OCI-LY1 (cell line): Measurements from ENCODE around the gene RHCE.
A peak's percentile ranks its signal among the peaks of the same experiment; 100 is the strongest.
"Not testable (repeated sequence)": the region's sequence is repeated elsewhere in the genome, so short reads cannot be mapped to it uniquely, and the experiment has no call there.

Experiments
- H2AFZ ChIP-seq: fragments of 200-600 bp; sonication (generic), shearing (Covaris generic); 2 replicates; pipeline ENCODE4 v1.6.0; 2014; ENCODE audit warnings: antibody characterized with exemption, mild to moderate bottlenecking, low read length
- H3F3A ChIP-seq: fragments of 200-600 bp; sonication (generic), shearing (Covaris generic); 2 replicates; pipeline ENCODE4 v1.6.0; 2014; ENCODE audit warnings: mild to moderate bottlenecking, antibody characterized with exemption, low read length, moderate library complexity; ENCODE audit not compliant: insufficient read depth
- H3K27ac ChIP-seq: fragments of 200-600 bp; sonication (generic); 2 replicates; pipeline ENCODE4 v1.5.1; 2014; ENCODE audit warnings: low read length, mixed run types, mild to moderate bottlenecking, low read depth; ENCODE audit not compliant: poor library complexity, severe bottlenecking
- H3K27me3 ChIP-seq: fragments of 200-600 bp; sonication (generic); 2 replicates; pipeline ENCODE4 v1.6.0; 2014; ENCODE audit warnings: antibody characterized with exemption, mild to moderate bottlenecking, low read length, moderate library complexity; ENCODE audit not compliant: insufficient read depth
- H3K36me3 ChIP-seq: fragments of 200-600 bp; sonication (generic); 2 replicates; pipeline ENCODE4 v1.6.1; 2014; ENCODE audit warnings: mild to moderate bottlenecking, antibody characterized with exemption, low read length, moderate library complexity, mixed read lengths; ENCODE audit not compliant: insufficient read depth
- H3K4me1 ChIP-seq: fragments of 200-600 bp; sonication (generic); 2 replicates; pipeline ENCODE4 v1.5.1; 2014; ENCODE audit warnings: mild to moderate bottlenecking, low read length, moderate library complexity; ENCODE audit not compliant: insufficient read depth, severe bottlenecking
- H3K4me2 ChIP-seq: fragments of 200-600 bp; sonication (generic), shearing (Covaris generic); 2 replicates; pipeline ENCODE4 v1.6.1; 2014; ENCODE audit warnings: low read length
- H3K4me3 ChIP-seq: fragments of 200-600 bp; sonication (generic); 2 replicates; pipeline ENCODE4 v1.5.1; 2014; ENCODE audit warnings: low read length, low read depth, mild to moderate bottlenecking, mixed read lengths; ENCODE audit not compliant: poor library complexity, severe bottlenecking
- H3K79me2 ChIP-seq: fragments of 200-600 bp; shearing (Covaris generic); 2 replicates; pipeline ENCODE4 v1.6.1; 2016; ENCODE audit warnings: mixed run types, low read length, mixed read lengths; ENCODE audit not compliant: insufficient read depth
- H3K9ac ChIP-seq: fragments of 200-600 bp; sonication (generic), shearing (Covaris generic); 2 replicates; pipeline ENCODE4 v1.6.1; 2014; ENCODE audit warnings: mild to moderate bottlenecking, low read length, mixed read lengths
- H3K9me2 ChIP-seq: fragments of 200-600 bp; sonication (generic), shearing (Covaris generic); 2 replicates; pipeline ENCODE4 v1.6.1; 2014; ENCODE audit warnings: low read depth, mild to moderate bottlenecking, low read length, mixed read lengths
- H3K9me3 ChIP-seq: fragments of 200-600 bp; shearing (Covaris generic); 2 replicates; pipeline ENCODE4 v1.6.1; 2014; ENCODE audit warnings: low read length, mixed read lengths
- H4K20me1 ChIP-seq: fragments of 200-600 bp; sonication (generic), shearing (Covaris generic); 2 replicates; pipeline ENCODE4 v1.6.0; 2016; ENCODE audit warnings: mild to moderate bottlenecking, low read length; ENCODE audit not compliant: insufficient read depth
- CTCF ChIP-seq: fragments of 200-600 bp; sonication (generic), shearing (Covaris generic); IDR thresholded peaks from 2 replicates; pipeline ENCODE4 v1.5.1; 2017; ENCODE audit warnings: mild to moderate bottlenecking, antibody characterized with exemption, low read length, moderate library complexity, mixed read lengths
- EZH2 ChIP-seq: fragments of 200-600 bp; sonication (generic), shearing (Covaris generic); IDR thresholded peaks from 2 replicates; pipeline ENCODE4 v1.8.0; 2017; ENCODE audit warnings: borderline replicate concordance, mixed run types, mild to moderate bottlenecking, antibody characterized with exemption, low read length, moderate library complexity, mixed read lengths

The RHCE gene

GRCh38 chr1:25447547-25447946 lies 26.9 kb upstream of the RHCE start:
- Histone ChIP-seq H3K27me3 (no peaks in the 10 kb centered on the region), H3K36me3 (peaks cover 25% of the 10 kb centered on the region; the same call in 1 of the 2 replicates), H3K9ac (no peak overlapping the region), H3F3A (no peaks in the 10 kb centered on the region), H3K79me2 (peaks cover 38% of the 10 kb centered on the region), H3K9me3 (no peaks in the 10 kb centered on the region), H3K4me3 (no peak overlapping the region), H4K20me1 (no peaks in the 10 kb centered on the region), H3K4me1 (peaks cover 41% of the 10 kb centered on the region), H3K4me2 (no peak overlapping the region), H3K9me2 (no peaks in the 10 kb centered on the region), H3K27ac (peak overlapping the region; percentile 7), H2AFZ (no peak overlapping the region)
- no peak for TF ChIP-seq EZH2
- no peak for TF ChIP-seq CTCF

- H3K27ac ChIP-seq: no peak overlapping the region
- TF ChIP-seq EZH2 (no peak), CTCF (no peak)
- H3K4me3 ChIP-seq: no peak overlapping the region
Observed at GRCh38 chr1:25445993-25446538, 25.4 kb upstream of the RHCE start.

GRCh38 chr1:25444604-25445003 lies 24.0 kb upstream of the RHCE start:
- H3K4me2 ChIP-seq, H4K20me1 ChIP-seq, H3K27me3 ChIP-seq, H3K9me2 ChIP-seq, H3K27ac ChIP-seq, H3K4me3 ChIP-seq, H3F3A ChIP-seq, H3K9me3 ChIP-seq, H3K9ac ChIP-seq, H2AFZ ChIP-seq: not testable (repeated sequence)
- peaks cover 22% of the 10 kb centered on the region; the same call in 1 of the 2 replicates for H3K36me3 ChIP-seq
- H3K4me1 ChIP-seq: peaks cover 26% of the 10 kb centered on the region
- peaks cover 51% of the 10 kb centered on the region for H3K79me2 ChIP-seq

More at GRCh38 chr1:25445993-25446538, 25.4 kb upstream of the RHCE start:
- Histone ChIP-seq H4K20me1 (no peaks in the 10 kb centered on the region), H3K36me3 (peaks cover 25% of the 10 kb centered on the region; the same call in 1 of the 2 replicates), H3F3A (no peaks in the 10 kb centered on the region), H3K9me3 (no peaks in the 10 kb centered on the region), H3K79me2 (peaks cover 46% of the 10 kb centered on the region), H3K9ac (no peak overlapping the region), H3K4me2 (peak overlapping the region; percentile 5; the same call in 1 of the 2 replicates), H3K27me3 (no peaks in the 10 kb centered on the region), H2AFZ (no peak overlapping the region), H3K9me2 (no peaks in the 10 kb centered on the region), H3K4me1 (peaks cover 30% of the 10 kb centered on the region)

- TF ChIP-seq CTCF (no peak), EZH2 (no peak)
- H3K4me2 ChIP-seq: no peak overlapping the region
- H3K79me2 ChIP-seq: peaks cover 63% of the 10 kb centered on the region
- no peak overlapping the region for H3K9ac ChIP-seq
- H3F3A ChIP-seq: no peaks in the 10 kb centered on the region
- peaks cover 15% of the 10 kb centered on the region; the same call in 1 of the 2 replicates for H3K36me3 ChIP-seq
- no peak overlapping the region for H2AFZ ChIP-seq
- no peak overlapping the region for H3K4me3 ChIP-seq
- H3K4me1 ChIP-seq: peaks cover 26% of the 10 kb centered on the region
- H3K9me2 ChIP-seq: no peaks in the 10 kb centered on the region
- no peak overlapping the region for H3K27ac ChIP-seq
- no peaks in the 10 kb centered on the region for H3K9me3 ChIP-seq
- no peaks in the 10 kb centered on the region for H3K27me3 ChIP-seq
- no peaks in the 10 kb centered on the region for H4K20me1 ChIP-seq
Observed at GRCh38 chr1:25443030-25443699, 22.5 kb upstream of the RHCE start.
